Central memory CD8-positive, alpha-beta T cell (primary cell): ENCODE data around the gene SFT2D2.

ENCODE experiments used
- ATAC-seq: fragments of 150-1000 bp; cut with Tn5 transposase; replicated peaks from 2 replicates; pipeline ENCODE4 v1.10.0; 2022; ENCODE audit warnings: mild to moderate bottlenecking, moderate FRiP score, moderate number of reproducible peaks; ENCODE audit not compliant: poor library complexity, severe bottlenecking; ENCODE audit errors: extremely low read depth
- DNase-seq, 2 donors: peaks; one replicate each; pipeline ENCODE4 v3.0.0; 2021; ENCODE audit warnings: low spot score in 2 of 2
- H3K27ac Mint-ChIP-seq: one replicate; pipeline ENCODE4 v1.8.0; 2022; ENCODE audit warnings: low read depth, mild to moderate bottlenecking, moderate library complexity, mixed read lengths
- H3K27me3 Mint-ChIP-seq: one replicate; pipeline ENCODE4 v1.8.0; 2022; ENCODE audit warnings: mixed read lengths
- H3K36me3 Mint-ChIP-seq: one replicate; pipeline ENCODE4 v1.8.0; 2022; ENCODE audit warnings: mild to moderate bottlenecking, moderate library complexity, mixed read lengths; ENCODE audit not compliant: insufficient read depth
- H3K4me1 Mint-ChIP-seq: one replicate; pipeline ENCODE4 v1.8.0; 2022; ENCODE audit warnings: mixed read lengths
- H3K4me3 Mint-ChIP-seq: one replicate; pipeline ENCODE4 v1.8.0; 2022; ENCODE audit warnings: mild to moderate bottlenecking, moderate library complexity, mixed read lengths
- H3K9me3 Mint-ChIP-seq: one replicate; pipeline ENCODE4 v1.8.0; 2022; ENCODE audit warnings: mixed read lengths

The SFT2D2 gene

GRCh38 chr1:168285521-168285790 is 59.7 kb downstream of the SFT2D2 start:
- H3K27ac Mint-ChIP-seq, result no peak overlapping the region

DNA sequence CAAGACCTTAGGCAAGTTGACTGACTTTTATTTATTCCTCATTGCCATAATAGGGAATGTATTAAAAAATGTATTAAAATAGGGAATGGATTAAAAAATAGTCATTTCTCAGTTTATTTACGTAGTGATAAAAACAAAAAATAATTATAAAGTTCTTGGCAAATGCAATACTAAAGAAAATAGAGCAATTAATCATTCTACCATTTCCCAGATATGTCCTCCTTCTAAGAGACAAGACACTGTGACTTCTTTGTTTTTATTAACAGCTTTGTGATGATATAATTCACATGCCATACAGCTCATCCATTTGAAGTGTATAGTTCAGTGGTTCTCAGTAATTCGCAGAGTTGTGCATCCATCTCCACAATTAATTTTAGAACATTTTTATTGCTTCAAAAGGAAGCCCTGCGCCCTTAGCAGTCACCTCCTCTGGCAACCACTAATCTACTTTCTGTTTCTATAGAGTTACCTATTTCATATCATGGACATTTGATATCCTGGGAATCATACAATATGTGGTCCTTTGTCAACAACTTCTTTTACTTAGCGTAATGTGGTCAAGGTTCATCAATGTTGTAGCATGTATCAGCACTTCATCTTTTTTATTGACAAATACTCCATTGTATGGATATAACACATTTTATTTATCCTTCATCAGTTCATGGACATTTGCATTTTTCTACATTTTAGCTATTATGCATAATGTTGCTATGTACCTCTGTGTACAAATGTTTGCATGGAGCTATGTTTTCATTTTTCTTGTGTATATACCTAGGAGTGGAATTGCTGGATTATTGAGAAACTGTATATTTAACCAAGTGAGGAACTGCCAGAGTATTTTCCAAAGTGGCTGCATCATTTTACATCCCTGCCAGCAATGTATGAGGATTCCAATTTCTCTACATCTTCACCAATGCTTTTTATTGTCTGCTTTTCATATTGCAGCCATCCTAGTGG is 60.4 kb downstream of the SFT2D2 start:
- Mint-ChIP-seq H3K9me3 (no peaks in the 10 kb centered on the region), H3K27ac (no peak overlapping the region), H3K36me3 (no peaks in the 10 kb centered on the region), H3K4me3 (no peak overlapping the region), H3K27me3 (no peaks in the 10 kb centered on the region), H3K4me1 (peaks cover 17% of the 10 kb centered on the region)
- DNase-seq, result no peak
- no peak for ATAC-seq

More at GRCh38 chr1:168285521-168285790, 59.7 kb downstream of the SFT2D2 start:
- no peak overlapping the region for H3K4me3 Mint-ChIP-seq
- DNase-seq, result no peak
- no peak for ATAC-seq
- no peaks in the 10 kb centered on the region for H3K27me3 Mint-ChIP-seq
- no peaks in the 10 kb centered on the region for H3K36me3 Mint-ChIP-seq
- peaks cover 17% of the 10 kb centered on the region for H3K4me1 Mint-ChIP-seq
- no peaks in the 10 kb centered on the region for H3K9me3 Mint-ChIP-seq

DNA sequence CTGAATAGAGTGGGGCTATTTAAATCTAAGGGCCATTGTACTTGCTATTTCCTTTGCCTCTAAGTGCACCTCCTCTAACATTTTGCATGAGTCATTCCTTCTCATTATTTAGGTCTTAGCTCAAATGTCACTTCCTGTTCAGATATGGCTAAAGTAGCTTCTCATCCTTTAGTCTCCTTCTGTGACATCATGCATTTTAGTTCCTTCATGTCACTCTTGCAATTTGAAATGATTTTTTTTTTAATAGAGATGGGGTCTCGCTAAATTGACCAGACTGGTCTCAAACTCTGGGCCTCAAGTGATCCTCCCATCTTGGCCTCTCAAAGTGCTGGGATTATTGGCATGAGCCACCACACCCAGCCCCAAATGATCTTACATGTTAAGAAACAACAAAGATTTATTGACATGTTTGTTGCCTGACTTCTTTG is 61.4 kb downstream of the SFT2D2 start:
- Mint-ChIP-seq H3K27ac (no peak overlapping the region), H3K4me3 (no peak overlapping the region), H3K4me1 (peaks cover 17% of the 10 kb centered on the region), H3K36me3 (no peaks in the 10 kb centered on the region), H3K9me3 (no peaks in the 10 kb centered on the region), H3K27me3 (no peaks in the 10 kb centered on the region)
- ATAC-seq (no peak), DNase-seq (no peak)

- no peaks in the 10 kb centered on the region for H3K36me3 Mint-ChIP-seq
- no peaks in the 10 kb centered on the region for H3K27me3 Mint-ChIP-seq
- ATAC-seq, result no peak
- H3K4me1 Mint-ChIP-seq, result peaks cover 17% of the 10 kb centered on the region
- H3K4me3 Mint-ChIP-seq, result no peak overlapping the region
- DNase-seq, result no peak
- H3K9me3 Mint-ChIP-seq, result no peaks in the 10 kb centered on the region
- H3K27ac Mint-ChIP-seq, result no peak overlapping the region
These were observed 62.7 kb downstream of the SFT2D2 start for GRCh38 chr1:168288311-168289052.

DNA sequence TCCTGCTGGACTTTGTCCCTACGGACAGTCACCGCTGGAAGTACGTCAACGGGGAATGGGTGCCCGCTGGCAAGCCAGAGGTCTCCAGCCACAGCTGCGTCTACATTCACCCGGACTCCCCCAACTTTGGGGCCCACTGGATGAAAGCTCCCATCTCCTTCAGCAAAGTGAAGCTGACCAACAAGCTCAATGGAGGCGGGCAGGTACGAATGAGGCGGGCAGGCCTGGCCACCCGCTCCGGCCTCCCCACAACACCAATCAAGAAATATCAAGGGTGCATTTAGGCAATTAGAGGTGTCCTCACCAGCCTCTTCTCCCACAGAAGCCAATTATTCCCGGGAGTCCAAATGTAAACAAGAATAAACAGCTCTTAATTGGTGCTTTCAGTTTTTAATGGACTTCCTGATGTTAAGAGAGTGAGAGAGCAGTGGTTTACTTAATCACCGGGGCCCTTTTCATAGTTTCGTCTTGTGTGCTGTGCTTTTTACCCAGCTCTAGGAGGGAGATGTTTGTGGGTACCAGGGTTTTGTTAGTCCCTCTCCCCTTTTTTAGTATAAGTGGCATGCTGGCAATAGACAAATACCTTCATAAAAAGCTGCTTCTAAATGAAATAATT is 65.5 kb downstream of the SFT2D2 start:
- Mint-ChIP-seq H3K27ac (no peak overlapping the region), H3K27me3 (no peaks in the 10 kb centered on the region), H3K4me1 (peaks cover 8% of the 10 kb centered on the region), H3K36me3 (peaks cover 2% of the 10 kb centered on the region), H3K4me3 (no peak overlapping the region), H3K9me3 (no peaks in the 10 kb centered on the region)
- ATAC-seq (no peak), DNase-seq (no peak)

DNA sequence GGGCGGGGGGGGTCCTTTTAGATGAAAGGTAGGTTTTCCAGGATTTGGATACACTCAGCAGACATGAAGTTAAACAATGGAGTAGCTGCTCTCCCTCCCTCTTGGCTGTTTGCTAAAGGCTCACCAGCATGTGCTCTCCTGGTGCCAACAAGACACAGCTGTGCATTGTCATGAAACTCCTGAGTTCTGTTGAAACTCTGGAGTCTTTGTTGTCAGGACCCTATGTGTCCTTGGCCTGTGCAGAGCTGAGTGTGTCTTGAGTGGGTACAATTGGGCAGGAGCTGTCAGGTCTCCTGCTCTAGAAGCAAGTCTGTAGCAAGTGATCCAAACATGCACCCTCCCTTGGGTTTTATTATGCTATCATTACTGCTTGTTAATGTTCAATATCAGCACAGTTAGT is 67.6 kb downstream of the SFT2D2 start:
- no peak for ATAC-seq
- H3K27ac Mint-ChIP-seq, result no peak overlapping the region
- no peak for DNase-seq
- no peaks in the 10 kb centered on the region for H3K9me3 Mint-ChIP-seq
- no peaks in the 10 kb centered on the region for H3K27me3 Mint-ChIP-seq
- no peaks in the 10 kb centered on the region for H3K4me1 Mint-ChIP-seq
- H3K36me3 Mint-ChIP-seq, result peaks cover 2% of the 10 kb centered on the region
- H3K4me3 Mint-ChIP-seq, result no peak overlapping the region

- no peaks in the 10 kb centered on the region for H3K27me3 Mint-ChIP-seq
- H3K27ac Mint-ChIP-seq, result no peak overlapping the region
- ATAC-seq (no peak), DNase-seq (no peak)
- no peaks in the 10 kb centered on the region for H3K9me3 Mint-ChIP-seq
- H3K4me3 Mint-ChIP-seq, result no peak overlapping the region
- H3K36me3 Mint-ChIP-seq, result peaks cover 2% of the 10 kb centered on the region
- H3K4me1 Mint-ChIP-seq, result no peaks in the 10 kb centered on the region
These were observed 69.8 kb downstream of the SFT2D2 start for GRCh38 chr1:168295411-168296114.

DNA sequence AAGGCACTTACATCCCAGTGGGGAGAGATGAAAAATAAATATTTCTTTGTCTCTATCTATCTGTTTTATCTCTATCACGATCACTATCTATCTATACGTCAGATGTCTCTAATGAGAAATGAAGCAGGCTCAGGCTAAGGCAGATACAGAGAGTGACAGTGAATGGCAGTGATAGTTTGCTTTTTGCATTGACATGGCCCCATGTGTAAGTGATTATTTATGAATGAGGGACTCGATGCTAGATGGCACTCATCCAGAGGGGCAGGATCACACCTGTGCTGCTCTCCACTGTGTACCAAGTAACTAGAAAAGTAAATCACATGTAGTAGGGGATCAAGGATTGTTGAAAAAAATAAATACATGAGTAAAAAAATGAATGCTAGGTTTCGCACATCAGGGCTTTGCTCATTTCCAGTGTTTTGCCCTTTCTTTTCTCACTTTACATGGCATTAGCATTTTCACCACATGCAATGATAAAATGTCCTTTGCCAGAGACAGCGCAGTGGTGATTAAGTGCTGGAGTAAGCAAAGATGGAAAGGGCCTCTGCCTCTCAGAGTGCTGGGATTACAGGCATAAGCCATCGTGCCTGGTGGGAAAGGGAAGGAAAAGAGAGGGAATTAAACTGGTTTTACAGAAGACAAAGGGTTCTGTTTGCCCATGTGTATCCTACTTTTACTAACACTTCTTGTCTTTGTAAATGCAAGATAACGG is 71.4 kb downstream of the SFT2D2 start:
- H3K27me3 Mint-ChIP-seq, result no peaks in the 10 kb centered on the region
- DNase-seq (no peak), ATAC-seq (no peak)
- no peaks in the 10 kb centered on the region for H3K9me3 Mint-ChIP-seq
- H3K4me3 Mint-ChIP-seq, result no peak overlapping the region
- H3K4me1 Mint-ChIP-seq, result no peaks in the 10 kb centered on the region
- H3K36me3 Mint-ChIP-seq, result peaks cover 2% of the 10 kb centered on the region
- H3K27ac Mint-ChIP-seq, result no peak overlapping the region

GRCh38 chr1:168298446-168298845 is 72.6 kb downstream of the SFT2D2 start:
- no peak overlapping the region for H3K27ac Mint-ChIP-seq
- H3K4me1 Mint-ChIP-seq, result no peaks in the 10 kb centered on the region
- peaks cover 2% of the 10 kb centered on the region for H3K36me3 Mint-ChIP-seq
- H3K4me3 Mint-ChIP-seq, result no peak overlapping the region
- no peak for ATAC-seq
- H3K27me3 Mint-ChIP-seq, result no peaks in the 10 kb centered on the region
- no peaks in the 10 kb centered on the region for H3K9me3 Mint-ChIP-seq
- no peak for DNase-seq

DNA sequence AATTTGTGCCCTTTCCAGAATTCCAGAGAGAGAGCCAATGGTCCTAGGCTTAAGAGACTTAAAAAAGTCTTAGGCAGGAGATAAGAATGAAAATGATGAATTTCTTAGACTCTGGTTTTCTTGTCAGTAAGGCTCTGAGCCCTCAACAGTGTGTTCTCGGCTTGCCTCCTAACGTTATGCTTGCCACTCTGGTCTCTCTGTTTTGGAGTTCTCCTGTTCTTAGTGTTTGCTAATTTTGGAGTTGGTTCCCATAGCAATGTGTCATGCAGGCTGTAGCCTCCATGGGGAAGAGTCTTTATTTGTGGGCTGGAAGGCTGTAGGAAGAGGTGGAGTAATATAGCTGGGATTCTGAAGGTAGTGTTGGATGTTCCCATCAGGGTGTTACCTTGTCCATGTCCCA is 74.8 kb downstream of the SFT2D2 start:
- Mint-ChIP-seq H3K9me3 (no peaks in the 10 kb centered on the region), H3K4me3 (no peak overlapping the region), H3K4me1 (no peaks in the 10 kb centered on the region), H3K36me3 (peaks cover 2% of the 10 kb centered on the region), H3K27me3 (no peaks in the 10 kb centered on the region), H3K27ac (no peak overlapping the region)
- ATAC-seq (no peak), DNase-seq (no peak)

- H3K9me3 Mint-ChIP-seq, result no peaks in the 10 kb centered on the region
- H3K27me3 Mint-ChIP-seq, result no peaks in the 10 kb centered on the region
- no peak overlapping the region for H3K4me3 Mint-ChIP-seq
- ATAC-seq (no peak), DNase-seq (no peak)
- no peaks in the 10 kb centered on the region for H3K4me1 Mint-ChIP-seq
- H3K27ac Mint-ChIP-seq, result no peak overlapping the region
- H3K36me3 Mint-ChIP-seq, result peaks cover 5% of the 10 kb centered on the region
These were observed 76.0 kb downstream of the SFT2D2 start for GRCh38 chr1:168301664-168302320.
